Activated B cell treated with CpG ODN at 0.5 μM for 24 hours (primary cell): ENCODE measurements around the gene GPR34. TPM values are rescaled to one million over a fixed set of nuclear protein-coding genes. Genes with fewer than 3 reads are reported as not detected.

Experiments
- ATAC-seq: fragments of 200-7000 bp; cut with Tn5 transposase; one replicate; pipeline ENCODE4 v1.10.0; 2021; ENCODE audit warnings: low read depth, mild to moderate bottlenecking, moderate library complexity
- CTCF ChIA-PET: fragments of 350-600 bp; sonication (Branson Sonifier 250); formaldehyde crosslinking; loops from one replicate; lab custom pipeline; 2021; ENCODE audit warnings: antibody characterized with exemption; lab: Charles Lee
- POLR2A ChIA-PET: fragments of 350-600 bp; sonication (Branson Sonifier 250); formaldehyde crosslinking; loops from one replicate; lab custom pipeline; 2021; ENCODE audit warnings: antibody characterized with exemption; lab: Charles Lee
- DNase-seq: peaks from one replicate; pipeline ENCODE4 v3.0.0; 2022
- H3K27ac Mint-ChIP-seq: one replicate; pipeline ENCODE4 v1.8.0; 2020; ENCODE audit warnings: mixed read lengths
- H3K27me3 Mint-ChIP-seq: one replicate; pipeline ENCODE4 v1.8.0; 2021; ENCODE audit warnings: mixed read lengths
- H3K36me3 Mint-ChIP-seq: one replicate; pipeline ENCODE4 v1.8.0; 2021; ENCODE audit warnings: low read depth, mixed read lengths
- H3K4me1 Mint-ChIP-seq: one replicate; pipeline ENCODE4 v1.8.0; 2021; ENCODE audit warnings: mixed read lengths
- H3K4me3 Mint-ChIP-seq: one replicate; pipeline ENCODE4 v1.8.0; 2020; ENCODE audit warnings: mild to moderate bottlenecking, mixed read lengths
- H3K9me3 Mint-ChIP-seq: one replicate; pipeline ENCODE4 v1.8.0; 2020; ENCODE audit warnings: mixed read lengths
- intact Hi-C: fragments of 100-400 bp; cut with micrococcal nuclease; formaldehyde crosslinking; loops from one replicate; pipeline ENCODE4 v1.15.1; 2024
- total RNA-seq: library from RNA; stranded (reverse); gene quantifications from 2 replicates; pipeline ENCODE4 v1.2.3, GENCODE V29; 2022
- TF ChIP-seq, protein P1 (sequence below): fragments of 200-600 bp; IDR thresholded peaks from one replicate; pipeline ENCODE4 v1.8.0; 2022; ENCODE audit warnings: antibody characterized with exemption, mild to moderate bottlenecking

Gene GPR34
- total RNA-seq, 1 donor from 2014 or later = 0.24 TPM

GRCh38 chrX:41721590-41721989, 32.8 kb downstream of the GPR34 start:
- H3K27ac Mint-ChIP-seq = no peak overlapping the region
- peaks cover 61% of the 10 kb centered on the region for H3K4me1 Mint-ChIP-seq
- peaks cover 4% of the 10 kb centered on the region for H3K9me3 Mint-ChIP-seq
- peaks cover 6% of the 10 kb centered on the region for H3K36me3 Mint-ChIP-seq
- TF ChIP-seq, protein P1, sequence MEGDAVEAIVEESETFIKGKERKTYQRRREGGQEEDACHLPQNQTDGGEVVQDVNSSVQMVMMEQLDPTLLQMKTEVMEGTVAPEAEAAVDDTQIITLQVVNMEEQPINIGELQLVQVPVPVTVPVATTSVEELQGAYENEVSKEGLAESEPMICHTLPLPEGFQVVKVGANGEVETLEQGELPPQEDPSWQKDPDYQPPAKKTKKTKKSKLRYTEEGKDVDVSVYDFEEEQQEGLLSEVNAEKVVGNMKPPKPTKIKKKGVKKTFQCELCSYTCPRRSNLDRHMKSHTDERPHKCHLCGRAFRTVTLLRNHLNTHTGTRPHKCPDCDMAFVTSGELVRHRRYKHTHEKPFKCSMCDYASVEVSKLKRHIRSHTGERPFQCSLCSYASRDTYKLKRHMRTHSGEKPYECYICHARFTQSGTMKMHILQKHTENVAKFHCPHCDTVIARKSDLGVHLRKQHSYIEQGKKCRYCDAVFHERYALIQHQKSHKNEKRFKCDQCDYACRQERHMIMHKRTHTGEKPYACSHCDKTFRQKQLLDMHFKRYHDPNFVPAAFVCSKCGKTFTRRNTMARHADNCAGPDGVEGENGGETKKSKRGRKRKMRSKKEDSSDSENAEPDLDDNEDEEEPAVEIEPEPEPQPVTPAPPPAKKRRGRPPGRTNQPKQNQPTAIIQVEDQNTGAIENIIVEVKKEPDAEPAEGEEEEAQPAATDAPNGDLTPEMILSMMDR = no peak
- DNase-seq (no peak), ATAC-seq (no peak)
- ChIA-PET POLR2A (no interaction called here), CTCF (no interaction called here)
- no peak overlapping the region for H3K4me3 Mint-ChIP-seq
- no peaks in the 10 kb centered on the region for H3K27me3 Mint-ChIP-seq
- intact Hi-C loops = loop anchor here (2.0 kb wide), 1 partner anchor 15 kb away; no protein-coding TSS in a partner anchor

DNA sequence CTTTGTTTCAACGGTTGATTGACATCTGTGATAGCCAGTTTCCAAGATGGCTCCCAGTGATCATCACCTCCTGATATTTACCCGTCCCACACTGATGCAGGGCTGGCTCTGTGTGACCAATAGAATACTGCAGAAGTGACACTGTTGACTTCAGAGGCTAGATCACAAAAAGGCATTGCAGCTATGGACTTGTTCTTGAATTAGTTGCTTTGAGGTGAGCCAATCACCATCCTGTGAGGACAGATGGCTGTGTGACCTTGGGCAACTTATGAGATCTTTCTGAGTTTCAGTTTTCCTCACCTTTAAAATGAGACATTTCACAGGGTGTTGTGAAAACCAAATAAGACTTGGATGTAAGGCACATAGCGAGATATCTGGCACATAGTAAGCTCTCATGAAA, 33.4 kb downstream of the GPR34 start:
- Mint-ChIP-seq H3K27ac (peak overlapping the region; percentile 5), H3K27me3 (no peaks in the 10 kb centered on the region), H3K9me3 (peaks cover 4% of the 10 kb centered on the region), H3K4me3 (peak overlapping the region; percentile 5), H3K36me3 (peaks cover 4% of the 10 kb centered on the region), H3K4me1 (peaks cover 55% of the 10 kb centered on the region)
- ChIA-PET CTCF (no interaction called here), POLR2A (no interaction called here)
- no peak for ATAC-seq
- DNase-seq = no peak
- TF ChIP-seq, protein P1 = no peak
- intact Hi-C loops = no loop called here

DNA sequence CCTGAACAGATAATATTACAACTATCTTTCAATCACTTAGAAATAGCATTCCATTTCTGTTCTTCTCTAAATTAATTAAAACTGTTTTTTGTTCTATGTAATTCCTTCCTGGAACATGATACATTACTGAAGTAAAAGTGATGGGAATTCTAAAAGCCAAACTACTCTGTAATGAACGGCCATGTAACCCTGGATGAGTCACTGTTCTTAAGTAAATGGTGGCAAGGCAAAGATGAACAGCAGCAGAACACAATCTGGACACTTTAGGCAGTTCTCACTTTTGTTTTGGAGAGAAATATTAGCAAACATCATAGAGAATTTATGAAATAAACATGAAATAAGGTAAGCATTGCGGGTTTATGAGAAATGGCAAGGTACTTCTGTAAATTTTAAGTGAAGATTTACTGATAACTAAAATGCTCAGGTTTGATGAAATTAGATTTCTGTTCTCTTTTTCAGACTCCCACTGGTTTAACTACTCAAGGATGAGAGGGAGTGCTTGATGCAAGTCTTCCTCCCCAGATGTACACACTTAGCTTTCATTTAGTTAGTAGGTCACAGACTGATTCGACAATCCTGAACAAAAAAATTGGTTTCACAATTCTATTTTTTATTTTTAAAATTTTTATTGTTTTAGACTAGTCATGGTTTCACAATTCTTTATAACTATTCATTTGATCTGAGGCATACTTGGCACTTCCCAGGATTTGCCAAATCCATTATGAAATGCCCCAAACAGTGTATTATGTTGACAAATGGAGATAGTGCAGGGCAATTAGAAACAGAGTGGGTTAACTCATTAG, 34.2 kb downstream of the GPR34 start:
- H3K4me1 Mint-ChIP-seq = peaks cover 54% of the 10 kb centered on the region
- peak overlapping the region; percentile 12 for H3K27ac Mint-ChIP-seq
- ChIA-PET CTCF (interaction anchor here (0.7 to 1.0 kb wide), 2 partner anchors 15 to 17 kb away, joined by 3 read pairs; no protein-coding TSS in a partner anchor), POLR2A (no interaction called here)
- no peak for ATAC-seq
- H3K4me3 Mint-ChIP-seq = no peak overlapping the region
- H3K9me3 Mint-ChIP-seq = peaks cover 4% of the 10 kb centered on the region
- no peaks in the 10 kb centered on the region for H3K27me3 Mint-ChIP-seq
- TF ChIP-seq, protein P1 = no peak
- no peak for DNase-seq
- intact Hi-C loops = no loop called here
- H3K36me3 Mint-ChIP-seq = peaks cover 4% of the 10 kb centered on the region

- Mint-ChIP-seq H3K4me3 (no peak within 1 kb of the TSS), H3K27ac (peak within 1 kb of the TSS; percentile 12), H3K4me1 (peaks cover 53% of the 10 kb centered on the region), H3K36me3 (peaks cover under 1% of the 10 kb centered on the region), H3K27me3 (no peaks in the 10 kb centered on the region), H3K9me3 (peaks cover 4% of the 10 kb centered on the region)
- ATAC-seq (peak; percentile 49), DNase-seq (no peak)
- TF ChIP-seq, protein P1 = no peak
- ChIA-PET POLR2A (no interaction called here), CTCF (interaction anchor here (0.7 to 1.0 kb wide), 2 partner anchors 16 to 17 kb away, joined by 3 read pairs; no protein-coding TSS in a partner anchor)
- intact Hi-C loops = no loop called here
Observed at GRCh38 chrX:41723826-41724225, 35.1 kb downstream of the GPR34 start, which contains the start of gene GPR82. Gene GPR82, plus strand, starts transcription at chrX:41724181. Its CDS starts 2,846 bp downstream, at chrX:41727027.

DNA sequence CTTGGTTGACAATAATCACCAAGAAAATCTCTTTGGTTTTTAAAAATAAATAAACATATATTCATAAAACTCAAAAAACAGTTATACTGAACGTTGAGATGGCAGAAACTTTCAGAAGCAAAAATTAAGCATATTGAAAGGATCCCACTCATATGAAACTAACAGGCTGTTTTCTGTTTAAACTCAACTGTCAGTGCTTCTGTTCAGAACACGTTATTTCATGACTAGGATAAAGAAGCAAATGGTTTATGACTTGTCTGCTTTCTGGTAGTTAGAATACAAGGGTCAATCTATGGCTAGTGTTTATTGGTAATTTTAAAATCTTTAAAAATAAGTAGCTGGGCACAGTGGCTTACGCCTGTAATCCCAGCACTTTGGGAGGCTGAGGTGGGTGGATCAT, 39.4 kb downstream of the GPR34 start:
- ChIA-PET CTCF (no interaction called here), POLR2A (no interaction called here)
- TF ChIP-seq, protein P1 = no peak
- no peak for DNase-seq
- ATAC-seq = no peak
- Mint-ChIP-seq H3K4me1 (peaks cover 30% of the 10 kb centered on the region), H3K9me3 (no peaks in the 10 kb centered on the region), H3K27ac (no peak overlapping the region), H3K27me3 (no peaks in the 10 kb centered on the region), H3K4me3 (no peak overlapping the region), H3K36me3 (no peaks in the 10 kb centered on the region)
- intact Hi-C loops = no loop called here
